Fibroblast of gingiva (primary cell): ENCODE data around the gene NPAS3.
A peak's percentile ranks its signal among the peaks of the same experiment; 100 is the strongest.

ENCODE experiments used
- DNase-seq: peaks from one replicate; pipeline ENCODE4 v3.0.0-alpha.2; 2011; ENCODE audit warnings: low read depth

Gene NPAS3

DNA sequence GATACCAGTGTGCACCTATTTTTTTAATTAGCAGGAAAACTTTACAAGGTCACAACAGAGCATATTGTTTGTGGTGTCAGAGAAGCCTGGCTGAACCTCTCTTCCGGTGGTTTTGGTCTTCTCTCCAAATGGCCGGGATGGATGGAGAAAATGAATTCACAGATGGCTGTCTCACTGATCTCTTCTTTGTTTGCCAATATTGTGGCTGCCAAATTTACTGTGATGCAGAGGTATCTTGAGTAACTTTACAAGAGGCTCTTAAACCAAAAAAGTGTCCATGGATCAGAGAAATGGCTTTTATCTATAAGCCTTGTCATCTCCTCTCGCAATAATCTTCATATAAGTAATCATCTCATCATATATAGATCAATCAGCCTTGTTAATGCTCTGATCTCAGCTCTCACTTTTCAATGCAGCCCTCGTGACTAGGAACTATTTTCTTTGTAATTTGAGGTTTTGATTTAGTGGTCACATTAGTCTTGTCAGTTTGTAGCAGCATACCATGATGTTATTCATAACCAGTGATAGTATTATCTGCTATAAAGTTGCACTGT is 704.1 kb downstream of the NPAS3 start:
- no peak for DNase-seq

DNA sequence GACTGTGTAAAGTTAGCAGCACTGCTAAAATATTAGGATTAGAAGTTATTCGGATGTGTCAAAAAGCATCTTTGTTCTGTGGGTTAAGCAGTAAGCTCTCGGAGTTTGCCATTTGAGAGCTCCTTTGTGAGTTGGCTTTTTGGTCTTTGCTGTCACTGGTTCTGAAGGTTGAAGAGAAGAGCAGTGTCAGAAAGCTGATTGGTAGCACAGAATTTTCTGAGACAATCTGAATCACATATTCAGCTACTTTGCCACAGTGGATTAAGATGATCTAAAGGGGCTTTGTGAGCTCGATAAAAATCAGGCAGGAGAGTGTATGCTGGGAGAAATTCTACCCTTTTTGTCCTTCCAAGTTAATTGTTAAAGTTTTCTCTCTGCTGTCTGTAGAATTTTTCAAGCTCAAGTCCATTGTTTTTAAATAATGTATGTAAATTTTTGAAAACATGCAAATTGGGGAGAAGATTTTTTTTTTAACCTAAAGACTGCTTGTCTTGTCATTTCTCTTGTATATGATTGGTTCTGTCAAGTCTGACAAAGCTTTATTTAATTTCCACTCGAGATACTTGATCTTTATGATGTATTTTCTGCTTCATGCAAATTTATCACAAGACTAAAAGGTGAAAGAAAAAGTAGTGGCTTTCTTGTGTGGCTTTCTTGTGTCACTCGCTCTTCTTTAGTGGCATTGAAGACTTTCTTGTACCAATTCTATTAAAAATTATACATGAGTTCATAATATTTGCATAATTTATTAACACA is 704.9 kb downstream of the NPAS3 start:
- no peak for DNase-seq

DNA sequence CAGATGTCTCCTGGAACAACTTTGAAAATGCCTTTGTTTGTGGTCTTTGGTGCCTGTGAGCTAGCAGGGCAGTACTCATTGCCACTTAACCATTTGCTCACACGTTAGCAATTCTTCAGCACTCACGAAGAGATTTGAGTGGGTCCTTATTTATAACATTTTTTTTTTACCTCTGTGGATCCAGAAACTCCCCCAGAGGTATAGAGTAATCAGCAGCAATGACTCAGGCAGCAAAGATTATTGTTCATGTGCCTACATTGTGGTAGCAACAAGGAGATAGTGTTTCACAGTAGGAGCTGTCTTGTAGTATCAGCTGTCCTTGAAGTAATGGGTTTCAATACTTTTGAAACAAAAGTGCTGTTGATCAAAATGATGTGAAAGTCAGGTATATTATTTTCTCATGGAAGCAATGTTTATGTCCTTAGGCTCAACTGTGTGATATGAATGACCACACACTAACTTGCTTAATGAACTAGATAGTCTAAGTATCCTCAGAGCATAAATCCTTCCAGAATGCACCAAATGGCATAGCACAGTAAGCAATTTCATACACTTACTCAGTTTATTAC is 708.1 kb downstream of the NPAS3 start:
- DNase-seq: peak; percentile 49

DNA sequence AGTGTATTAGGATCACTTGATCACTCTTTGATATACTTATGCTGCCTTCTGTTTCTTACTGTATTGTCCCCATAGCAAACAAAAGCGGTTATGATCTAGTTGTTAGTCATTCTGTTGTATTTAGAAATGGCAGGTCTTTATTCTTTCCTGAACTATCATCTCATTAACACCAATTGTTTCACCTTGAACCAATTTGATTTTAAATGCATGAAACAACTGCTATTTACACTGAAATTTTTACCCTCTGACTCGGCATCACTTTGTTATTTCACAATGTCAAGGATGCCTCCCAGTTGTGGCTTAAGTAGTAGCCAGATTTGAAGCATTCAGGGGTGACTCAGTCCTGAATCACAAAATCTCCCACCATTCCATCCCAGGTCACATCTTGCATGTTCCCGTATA is 708.7 kb downstream of the NPAS3 start:
- peak; percentile 86 for DNase-seq

DNA sequence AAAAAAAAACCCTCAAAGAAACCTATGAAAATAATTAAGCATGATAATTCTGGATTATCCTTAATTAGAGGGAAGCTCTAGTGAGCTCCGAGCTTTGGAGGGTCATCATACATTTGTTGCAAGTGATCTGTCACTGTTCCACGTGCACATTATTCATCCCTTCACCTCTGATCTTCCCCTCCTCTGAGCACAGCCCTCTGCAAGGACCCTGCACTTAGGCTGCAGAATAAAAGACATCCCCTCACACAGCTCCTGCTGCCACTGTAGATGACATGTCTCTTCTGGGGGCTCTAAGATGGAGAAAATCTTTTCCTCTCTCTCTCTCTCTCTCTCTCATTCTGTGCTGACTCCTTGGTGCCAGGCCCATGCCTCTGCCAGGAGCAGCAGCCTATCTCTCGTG is 711.8 kb downstream of the NPAS3 start:
- DNase-seq: no peak

DNA sequence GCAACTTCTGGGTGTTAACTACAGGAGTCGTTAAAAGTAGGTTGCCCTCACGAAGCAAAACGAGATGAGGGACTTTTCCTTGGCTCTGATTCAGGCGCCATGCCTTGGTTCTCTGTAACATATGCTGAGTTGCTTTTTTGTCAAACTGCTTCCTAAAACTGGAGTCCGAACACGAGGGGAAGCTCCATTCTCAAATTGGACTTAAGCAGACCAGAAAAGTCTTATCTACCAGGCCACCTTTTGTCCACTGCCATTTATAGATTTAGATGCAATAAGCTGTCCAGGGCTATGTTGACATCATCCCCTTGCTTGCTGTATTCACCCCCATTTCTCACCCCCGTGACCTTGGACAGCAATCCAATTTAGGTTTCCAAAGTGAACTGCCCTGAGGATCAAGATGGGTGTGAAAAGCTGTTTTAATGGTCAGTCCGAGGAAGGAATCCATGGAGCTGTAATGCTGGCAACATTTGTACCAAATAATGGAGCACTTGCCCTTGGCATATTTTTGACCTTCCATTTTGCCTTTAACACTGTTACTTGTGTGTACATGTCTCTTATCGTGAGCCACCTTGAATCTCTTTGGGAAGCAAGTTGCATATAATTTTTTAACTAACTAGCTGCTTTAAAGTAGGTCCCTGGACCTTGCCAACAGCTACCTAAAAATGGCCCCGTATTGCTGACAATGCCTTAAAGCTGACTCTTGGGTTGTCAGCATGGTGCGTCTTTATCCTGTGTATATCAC is 714.1 kb downstream of the NPAS3 start:
- no peak for DNase-seq

DNA sequence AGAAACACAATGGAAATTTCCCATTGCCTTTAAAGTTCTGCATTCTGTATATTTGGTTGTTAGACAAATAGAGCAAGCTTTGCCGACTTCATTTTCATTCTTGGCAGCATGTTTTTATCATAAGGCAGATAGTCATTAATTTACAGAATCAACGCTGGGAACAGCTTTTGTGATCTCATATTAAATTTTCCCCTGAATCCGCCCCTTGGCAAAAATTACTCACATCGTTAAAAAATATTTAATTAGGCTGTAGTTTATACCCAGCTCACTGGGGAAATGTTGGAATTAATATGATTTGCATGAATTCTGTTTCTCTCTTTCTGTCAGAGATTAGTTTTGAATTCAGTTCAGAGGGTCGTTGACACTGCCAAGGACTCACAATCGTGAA is 714.6 kb downstream of the NPAS3 start:
- DNase-seq: no peak

DNA sequence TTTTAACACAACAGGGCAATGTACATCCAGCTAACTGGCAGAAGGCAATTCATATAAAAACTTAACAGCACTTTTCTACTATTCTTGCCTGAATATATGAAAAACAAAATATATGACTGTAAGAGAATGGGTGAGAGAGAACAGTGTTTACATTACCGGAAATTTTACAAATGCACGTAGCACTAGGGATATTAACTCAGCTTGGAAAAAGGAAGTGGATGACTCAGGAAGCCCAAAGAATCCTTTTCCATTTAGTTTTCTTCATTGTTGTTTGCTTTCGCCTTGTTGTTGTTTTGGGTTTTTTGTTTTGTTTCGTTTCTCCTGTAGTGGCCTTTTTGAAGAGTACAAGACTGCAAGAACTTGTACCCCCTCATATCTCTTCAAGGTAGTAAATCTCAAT is 716.7 kb downstream of the NPAS3 start:
- no peak for DNase-seq

DNA sequence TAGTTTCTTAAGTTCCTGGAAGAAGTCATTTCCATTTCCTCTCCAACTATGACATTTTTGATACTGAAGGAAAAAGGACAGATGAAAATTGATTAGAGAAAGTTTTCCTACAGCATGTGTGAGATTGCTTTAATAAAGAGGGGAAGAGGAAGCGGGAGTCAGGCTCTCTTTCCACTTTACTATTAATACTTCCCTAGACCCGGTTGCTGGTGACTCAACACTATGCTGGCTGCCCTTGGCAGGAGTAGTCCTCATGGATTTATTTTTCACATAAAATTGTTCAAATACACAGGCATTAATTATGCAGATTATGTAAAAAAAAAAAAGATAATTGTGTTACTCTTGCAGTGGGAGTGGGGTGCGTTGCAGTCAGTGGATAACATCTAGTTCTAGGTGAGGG is 718.8 kb downstream of the NPAS3 start:
- DNase-seq: no peak

DNA sequence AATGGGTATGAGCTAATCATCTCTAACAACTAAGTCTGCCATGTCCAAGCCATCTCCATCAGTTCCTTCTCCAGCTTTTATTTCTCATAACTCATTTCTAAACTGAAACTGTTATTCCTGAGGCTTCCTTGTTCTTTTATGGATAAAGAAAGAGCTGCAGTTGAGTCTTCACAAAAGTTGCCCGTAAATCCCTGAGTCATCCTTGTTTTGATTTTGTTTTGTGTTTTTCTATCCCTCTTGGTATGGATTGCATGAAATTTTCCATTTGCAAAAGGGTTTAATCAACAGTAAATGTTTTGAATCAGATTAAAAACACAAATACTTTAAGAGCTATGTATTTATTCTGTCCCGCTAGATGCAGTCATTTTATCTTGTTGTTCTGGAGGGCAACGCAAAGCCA is 721.6 kb downstream of the NPAS3 start:
- no peak for DNase-seq

DNA sequence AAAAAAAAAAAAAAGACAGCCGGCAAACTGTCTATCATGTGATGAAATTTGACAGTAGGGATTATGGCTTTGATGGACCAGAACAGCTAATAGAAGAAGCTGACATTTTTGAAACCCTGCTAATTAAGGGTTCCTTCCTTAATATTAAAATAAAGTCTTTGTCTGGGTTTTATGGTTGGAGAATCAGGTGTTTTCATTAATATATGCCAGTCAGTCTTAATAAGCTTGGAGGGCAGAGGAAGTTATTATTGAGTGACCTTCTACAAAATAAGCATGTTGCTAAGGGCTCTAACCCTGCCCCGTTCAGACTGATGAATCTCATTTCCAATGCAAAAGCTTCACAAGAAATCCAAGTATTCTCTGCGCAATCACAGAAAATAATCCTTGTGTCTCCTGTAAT is 722.4 kb downstream of the NPAS3 start:
- DNase-seq: no peak

DNA sequence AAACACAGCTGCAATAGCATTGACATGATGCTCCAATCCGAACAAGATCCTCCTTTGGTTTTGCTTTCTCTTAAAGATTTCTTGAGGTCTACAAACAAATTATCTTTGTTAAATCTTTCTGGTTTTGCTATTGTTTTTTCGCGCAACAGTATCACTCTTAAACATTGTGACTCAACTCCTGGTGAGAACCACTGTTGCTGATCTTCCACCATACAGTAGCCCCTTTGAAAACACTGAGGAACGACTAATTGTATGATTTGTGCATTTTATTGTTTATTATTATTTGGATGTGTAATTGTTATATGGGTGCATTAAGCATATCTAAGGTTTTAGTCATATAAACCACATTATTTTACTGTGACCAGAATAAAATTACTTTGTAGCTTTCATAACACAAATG is 729.4 kb downstream of the NPAS3 start:
- DNase-seq: no peak

DNA sequence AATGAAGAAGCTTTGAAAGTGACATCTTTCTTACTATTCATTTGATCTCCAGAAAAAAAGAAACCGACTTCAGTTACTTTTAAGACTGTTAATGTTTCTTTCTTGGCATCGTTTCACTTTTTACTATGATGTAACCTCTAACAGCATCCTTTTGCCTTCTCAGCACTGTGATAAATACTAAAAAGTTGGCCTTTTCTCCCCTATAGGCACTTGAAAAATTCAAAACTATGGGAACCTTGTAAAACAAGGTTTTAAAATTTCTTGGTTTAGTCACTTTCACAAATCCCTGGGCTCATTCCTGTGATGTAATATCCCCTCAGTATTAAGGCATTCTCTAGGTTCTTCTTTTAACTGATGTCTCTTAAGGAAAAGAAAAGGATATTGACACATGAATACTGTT is 730.4 kb downstream of the NPAS3 start:
- no peak for DNase-seq

DNA sequence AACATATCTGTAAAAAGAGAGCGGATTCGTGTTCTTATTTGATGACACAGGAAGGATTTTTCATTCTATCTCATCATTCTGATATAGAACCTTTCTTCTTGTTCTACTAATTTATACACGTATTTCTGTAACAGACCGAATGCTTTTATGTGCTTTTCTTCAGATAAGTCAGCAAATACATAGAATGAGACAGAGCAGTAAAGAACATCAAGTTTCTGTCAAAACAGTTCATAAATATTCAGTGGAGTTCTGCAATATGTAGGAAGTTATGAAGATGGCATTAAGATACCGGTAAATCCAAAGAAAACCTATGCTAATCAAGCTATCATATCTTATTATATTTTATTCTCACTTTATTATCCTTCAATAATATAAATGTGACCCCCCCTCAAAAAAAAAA is 731.6 kb downstream of the NPAS3 start:
- no peak for DNase-seq

DNA sequence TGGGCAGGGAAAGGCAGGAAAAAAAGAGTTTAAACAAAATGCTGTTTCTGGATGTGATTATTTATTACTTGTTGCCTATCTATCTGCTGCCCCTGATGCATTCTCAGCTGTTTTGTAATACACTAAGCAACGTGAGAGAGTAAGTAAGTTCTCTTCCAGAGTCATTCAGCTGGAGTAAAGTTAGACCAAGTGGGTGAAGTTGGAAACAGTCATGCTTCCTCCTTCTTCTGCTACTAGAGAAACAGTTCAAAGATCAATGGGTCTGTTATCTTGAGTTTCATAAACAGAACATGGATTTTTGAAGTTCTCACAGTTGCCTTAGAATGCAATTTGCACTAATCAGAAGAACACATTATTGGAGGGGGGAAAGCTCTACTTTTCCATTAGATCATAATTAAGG is 732.9 kb downstream of the NPAS3 start:
- no peak for DNase-seq

DNA sequence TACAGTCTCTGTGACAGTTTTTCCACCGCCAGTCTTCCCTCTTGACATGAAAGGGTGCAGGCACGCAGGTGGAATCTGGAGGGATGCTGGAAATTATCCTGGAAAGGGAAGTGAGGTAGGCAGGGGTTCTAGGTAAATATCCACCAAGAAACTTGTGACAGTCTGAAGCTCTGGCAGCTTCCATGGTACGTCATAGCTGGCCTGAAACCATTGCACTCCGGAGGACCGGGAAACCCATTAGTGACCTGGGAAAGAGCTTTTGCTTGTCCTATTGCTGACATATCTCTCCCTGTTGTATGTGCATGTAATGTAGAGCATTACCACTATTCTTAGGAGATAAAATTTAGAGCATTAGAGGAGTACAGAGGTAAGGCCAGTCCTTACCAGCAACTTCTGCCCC is 736.2 kb downstream of the NPAS3 start:
- no peak for DNase-seq

DNA sequence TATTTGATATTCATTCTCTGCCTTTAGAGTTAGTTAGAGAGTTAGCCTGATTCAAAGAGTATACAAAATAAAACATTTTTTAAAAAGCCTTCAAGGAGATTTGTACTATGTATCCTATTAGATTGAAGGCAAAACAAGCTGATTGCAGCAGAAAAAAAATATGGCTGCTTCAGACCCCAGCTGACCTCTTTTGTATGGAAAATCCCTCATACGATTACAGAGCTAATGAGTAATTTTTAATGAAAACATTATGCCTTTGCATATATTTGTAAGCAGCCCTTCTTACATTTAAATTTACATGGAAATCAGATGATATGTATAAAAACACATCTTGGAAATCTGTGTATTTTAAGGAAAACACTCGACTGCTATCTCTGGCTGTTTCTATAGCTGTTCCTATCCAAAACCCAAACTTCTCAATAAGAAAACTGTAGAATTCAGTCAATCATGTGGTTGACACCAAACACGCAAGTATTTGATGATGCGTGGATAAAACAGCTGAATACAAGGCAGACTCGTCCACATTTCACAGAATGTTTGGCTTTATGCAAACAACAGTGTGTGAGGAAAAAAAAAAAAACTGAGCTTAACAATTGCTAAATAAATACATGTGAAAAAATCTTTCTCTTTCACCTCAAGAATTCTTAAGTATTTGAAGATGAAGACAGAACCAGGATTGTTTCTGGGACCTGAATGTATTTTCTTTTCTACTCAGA is 736.9 kb downstream of the NPAS3 start:
- no peak for DNase-seq

DNA sequence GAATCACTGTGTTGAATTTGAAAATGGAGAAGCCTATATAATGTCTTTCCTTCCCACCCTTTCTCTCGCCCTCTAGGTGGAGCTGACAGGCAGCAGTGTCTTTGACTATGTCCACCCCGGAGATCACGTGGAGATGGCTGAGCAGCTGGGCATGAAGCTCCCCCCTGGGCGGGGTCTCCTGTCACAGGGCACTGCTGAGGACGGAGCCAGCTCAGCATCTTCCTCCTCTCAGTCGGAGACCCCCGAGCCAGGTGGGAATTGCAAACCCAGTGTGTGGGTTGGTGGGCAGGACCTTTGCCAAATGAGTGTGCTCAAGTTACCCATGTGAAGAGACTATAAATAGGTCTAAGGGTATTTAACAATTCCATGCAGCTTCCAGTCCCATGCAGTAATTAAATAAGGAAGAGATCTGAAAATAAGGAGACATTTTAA is 737.5 kb downstream of the NPAS3 start:
- peak; percentile 46 for DNase-seq

DNA sequence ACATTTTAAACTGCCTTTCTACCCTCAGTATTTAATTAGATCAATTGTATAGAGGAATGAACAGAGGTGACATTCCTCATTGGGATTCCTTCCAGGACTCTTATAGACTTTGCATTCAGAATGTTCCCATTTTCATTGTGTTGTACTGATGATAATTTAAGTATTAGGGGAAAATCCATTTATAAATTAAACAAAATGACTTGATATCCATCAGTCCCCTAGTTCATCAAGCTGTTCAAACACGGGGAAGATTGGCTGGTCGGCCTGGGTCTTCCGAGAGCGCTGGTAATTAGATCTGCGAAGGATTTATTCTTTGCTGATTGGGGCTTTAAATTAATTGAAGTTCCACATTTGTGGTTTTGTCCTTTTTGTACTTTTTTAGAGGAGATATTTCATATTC is 738.2 kb downstream of the NPAS3 start:
- no peak for DNase-seq

DNA sequence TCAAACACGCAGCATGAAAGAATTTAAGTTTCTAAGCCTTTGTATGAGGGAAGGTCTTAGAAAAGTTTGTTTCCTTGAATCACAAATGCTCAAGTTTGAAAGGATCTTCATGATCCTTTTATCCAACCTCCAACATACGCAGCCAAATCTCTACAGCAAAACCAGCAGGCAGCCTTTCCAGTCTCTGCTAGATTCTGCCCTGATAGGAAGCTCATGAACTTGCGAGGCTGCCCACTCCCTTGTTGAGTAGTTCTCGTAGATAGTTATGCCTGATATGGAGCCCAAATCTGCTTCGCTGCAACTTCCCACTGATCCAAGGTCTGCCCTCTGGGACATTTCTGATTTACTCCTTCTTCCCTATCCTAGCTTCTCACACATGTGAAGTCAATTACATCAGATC is 739.3 kb downstream of the NPAS3 start:
- DNase-seq: no peak

DNA sequence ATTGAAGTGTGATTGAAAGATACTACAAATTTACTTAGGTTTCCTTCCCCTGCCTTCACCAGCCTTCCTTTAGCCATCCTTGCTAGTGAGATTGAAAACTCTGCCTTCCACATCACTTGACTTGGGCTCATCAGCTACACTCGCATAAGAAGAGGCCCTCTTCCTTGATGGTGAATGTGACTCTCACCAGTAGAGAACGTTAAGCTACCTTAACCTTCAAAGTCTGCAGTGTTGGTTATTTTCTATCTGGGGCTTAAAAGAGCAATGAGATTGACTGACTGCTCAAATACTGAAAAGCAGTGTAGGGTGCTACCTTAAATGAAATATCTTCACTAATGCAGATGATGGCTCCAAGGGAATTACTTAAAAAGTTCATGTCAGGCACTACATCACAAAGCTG is 740.3 kb downstream of the NPAS3 start:
- no peak for DNase-seq

DNA sequence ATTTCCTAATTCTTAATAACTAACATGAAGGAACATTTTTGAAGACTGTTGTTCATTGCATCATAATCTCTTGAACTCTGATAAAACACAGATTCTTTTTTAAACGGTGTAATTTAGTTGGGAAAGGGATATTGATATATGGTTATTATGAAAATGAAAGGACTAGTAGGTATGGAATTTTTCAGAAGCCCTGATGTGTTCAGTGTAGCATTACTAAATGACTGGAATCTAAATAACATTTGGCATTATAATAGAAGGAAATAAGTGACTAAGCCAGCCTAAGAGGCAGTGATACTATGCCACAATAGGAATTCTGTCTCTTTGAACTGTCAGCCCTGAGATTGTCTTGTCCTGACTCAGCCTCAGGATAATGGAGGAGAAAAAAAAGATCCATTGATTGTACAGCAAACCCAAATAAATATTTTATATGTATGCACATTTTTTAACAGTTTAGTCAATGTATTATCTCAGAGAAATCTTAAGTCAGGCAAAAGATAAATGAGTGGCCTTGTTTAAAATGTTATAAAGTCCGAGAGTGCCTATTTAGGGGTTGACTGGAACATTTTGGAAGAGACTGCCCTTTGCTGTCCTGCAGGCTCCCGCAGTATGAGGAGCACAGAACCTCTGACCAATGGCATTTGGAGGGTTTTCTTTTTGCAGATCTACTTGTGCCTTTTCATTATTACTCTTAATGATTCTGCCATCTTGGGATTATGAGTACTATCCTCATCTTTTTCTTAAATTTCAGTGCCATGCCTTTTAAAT is 741.0 kb downstream of the NPAS3 start:
- DNase-seq: peak; percentile 50
